ENCODE results near the gene B4GALNT2.

DNA sequence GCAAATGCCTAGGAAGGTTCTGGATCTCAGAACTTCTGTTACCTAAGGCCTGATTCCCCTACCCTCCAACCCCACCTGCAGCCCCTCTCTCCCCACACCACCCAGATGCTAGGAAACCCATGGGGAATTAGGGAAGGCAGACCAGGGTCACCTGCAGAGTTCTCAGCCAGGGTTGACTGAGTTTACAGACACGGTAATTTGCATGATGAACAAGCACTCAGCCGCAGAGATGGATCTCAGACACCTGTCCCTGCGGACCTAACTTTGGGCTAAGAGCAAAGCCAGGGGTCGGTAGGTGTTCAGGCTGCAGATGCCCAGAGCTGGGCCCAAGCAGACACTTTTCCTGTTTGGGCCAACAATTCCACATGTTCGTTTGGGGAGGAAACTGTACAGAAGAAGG, 80.8 kb downstream of the B4GALNT2 start:
- TF ChIP-seq POLR2AphosphoS5 (IDR thresholded peaks at IDR 0.05; ENCODE audit: low read depth, low read length) (no peak), POLR2A (IDR thresholded peaks at IDR 0.05; ENCODE audit: low read depth, low read length) (no peak), TAF1 (IDR thresholded peaks at IDR 0.05; ENCODE audit: low read depth, low read length) (no peak), SPI1 (IDR thresholded peaks at IDR 0.05; ENCODE audit: low read depth, low read length) (no peak), PAX5 (IDR thresholded peaks at IDR 0.05; ENCODE audit: insufficient read depth, low read length, severe bottlenecking) (peak; percentile 52)
